SK-N-SH (cell line): ENCODE data around the gene CXCL17. TPM values are rescaled to one million over a fixed set of nuclear protein-coding genes. Genes with fewer than 3 reads are reported as not detected.

ENCODE experiments used
- CTCF ChIA-PET: fragments of 300-600, 350-600 bp; formaldehyde crosslinking; extraction: SDS; loops from one replicate; lab custom pipeline; 2021; lab: Yijun Ruan, JAX
- POLR2A ChIA-PET: fragments of 350-600 bp; sonication (Branson Sonifier 250); formaldehyde crosslinking; extraction: SDS; loops from one replicate; lab custom pipeline; 2020; ENCODE audit warnings: antibody characterized with exemption, inconsistent platforms; lab: Yijun Ruan, JAX
- DNase-seq: peaks from one replicate; pipeline ENCODE4 v3.0.0; 2012
- H2AFZ ChIP-seq: fragments of 200-600 bp; sonication (generic); 2 replicates; pipeline ENCODE4 v1.8.1; 2016; ENCODE audit warnings: antibody characterized with exemption, mild to moderate bottlenecking, low read depth
- H3F3A ChIP-seq: fragments of 200-600 bp; sonication (generic); replicated peaks from 2 replicates; pipeline ENCODE3; 2016; ENCODE audit warnings: antibody characterized with exemption, mild to moderate bottlenecking; ENCODE audit not compliant: insufficient read depth
- H3K27ac ChIP-seq, 2 experiments: fragments of 200-500 bp in 1 of 2; fragments of 200-600 bp in 1 of 2; sonication (Bioruptor generic) in 1 of 2; sonication (generic), shearing (Covaris generic) in 1 of 2; 2 replicates each; pipeline versions ENCODE4 v1.5.1 to v1.6.1; 2014 to 2016; ENCODE audit warnings: low read depth in 2 of 2, inconsistent platforms in 1 of 2, low read length in 1 of 2, mild to moderate bottlenecking in 1 of 2, mixed read lengths in 1 of 2
- H3K27me3 ChIP-seq: fragments of 200-600 bp; sonication (generic), shearing (Covaris generic); 2 replicates; pipeline ENCODE4 v1.6.1; 2016; ENCODE audit warnings: mixed run types; ENCODE audit not compliant: insufficient read depth
- H3K36me3 ChIP-seq, 2 experiments: fragments of 200-500 bp in 1 of 2; fragments of 200-600 bp in 1 of 2; sonication (Bioruptor generic) in 1 of 2; sonication (generic) in 1 of 2; replicated peaks in 1 of 2; 2 replicates each; pipeline versions ENCODE3 to v1.5.1; 2014 to 2016; ENCODE audit warnings: low read length in 1 of 2, mild to moderate bottlenecking in 1 of 2; ENCODE audit not compliant: insufficient read depth in 2 of 2, control insufficient read depth in 1 of 2
- H3K4me1 ChIP-seq, 2 experiments: fragments of 200-500 bp in 1 of 2; fragments of 200-600 bp in 1 of 2; sonication (Bioruptor generic) in 1 of 2; sonication (generic), shearing (Covaris generic) in 1 of 2; 2 replicates each; pipeline versions ENCODE4 v1.5.1 to v1.6.1; 2014 to 2016; ENCODE audit warnings: low read depth in 1 of 2, low read length in 1 of 2, mixed run types in 1 of 2; ENCODE audit not compliant: insufficient read depth in 2 of 2, control insufficient read depth in 1 of 2
- H3K4me2 ChIP-seq: fragments of 200-600 bp; sonication (generic), shearing (Covaris generic); 2 replicates; pipeline ENCODE4 v1.6.1; 2017; ENCODE audit warnings: mixed run types
- H3K4me3 ChIP-seq, 2 experiments: fragments of 200-500 bp in 1 of 2; fragments of 200-600 bp in 1 of 2; sonication (Bioruptor generic) in 1 of 2; sonication (generic), shearing (Covaris generic) in 1 of 2; 2 replicates each; pipeline versions ENCODE4 v1.5.1 to v1.8.1; 2014 to 2016; ENCODE audit warnings: low read depth in 2 of 2, inconsistent platforms in 1 of 2, low read length in 1 of 2, mild to moderate bottlenecking in 1 of 2, mixed read lengths in 1 of 2, moderate library complexity in 1 of 2
- H3K79me2 ChIP-seq: fragments of 200-600 bp; sonication (generic); 2 replicates; pipeline ENCODE4 v1.8.1; 2017; ENCODE audit warnings: mild to moderate bottlenecking; ENCODE audit not compliant: insufficient read depth
- H3K9ac ChIP-seq: fragments of 200-600 bp; sonication (generic); 2 replicates; pipeline ENCODE4 v1.6.1; 2017; ENCODE audit warnings: mixed run types
- H3K9me2 ChIP-seq: fragments of 200-600 bp; sonication (generic); 2 replicates; pipeline ENCODE4 v1.6.1; 2017; ENCODE audit warnings: mixed run types
- H3K9me3 ChIP-seq: fragments of 200-600 bp; sonication (generic); 2 replicates; pipeline ENCODE4 v1.6.1; 2017; ENCODE audit warnings: mixed run types, mild to moderate bottlenecking, moderate library complexity
- H4K20me1 ChIP-seq: fragments of 200-600 bp; sonication (generic); 2 replicates; pipeline ENCODE4 v1.6.1; 2017; ENCODE audit warnings: mild to moderate bottlenecking, mixed run types; ENCODE audit not compliant: insufficient read depth
- CTCF ChIP-seq: fragments of 200-600 bp; sonication (generic); IDR thresholded peaks from 2 replicates; pipeline ENCODE4 v1.6.1; 2017; ENCODE audit warnings: antibody characterized with exemption, mild to moderate bottlenecking, moderate library complexity
- ELF1 ChIP-seq: IDR thresholded peaks from 2 replicates; pipeline ENCODE4 v1.4.0; 2012
- EZH2phosphoT487 ChIP-seq: fragments of 200-600 bp; sonication (generic); IDR thresholded peaks from 2 replicates; pipeline ENCODE4 v1.6.1; 2017; ENCODE audit warnings: low read depth, mixed run types, mild to moderate bottlenecking, antibody characterized with exemption, moderate library complexity, borderline replicate concordance
- FOSL2 ChIP-seq: IDR thresholded peaks from 2 replicates; pipeline ENCODE4 v1.4.0; 2012; ENCODE audit warnings: low read depth, mild to moderate bottlenecking, moderate library complexity, borderline replicate concordance
- GATA2 ChIP-seq: sonication (generic); formaldehyde crosslinking; IDR thresholded peaks from 2 replicates; pipeline ENCODE4 v1.5.0; 2020; ENCODE audit warnings: mild to moderate bottlenecking, missing genetic modification reagents
- IRF3 ChIP-seq: fragments of 150-350 bp; IDR thresholded peaks from 2 replicates; pipeline ENCODE4 v1.6.1; 2016; ENCODE audit warnings: mild to moderate bottlenecking, low read depth, low read length
- MAX ChIP-seq: IDR thresholded peaks from 2 replicates; pipeline ENCODE4 v1.4.0; 2012; ENCODE audit warnings: low read depth
- MEF2A ChIP-seq: IDR thresholded peaks from 2 replicates; pipeline ENCODE4 v1.4.0; 2012; ENCODE audit warnings: low read depth, borderline replicate concordance
- NFIC ChIP-seq: IDR thresholded peaks from 2 replicates; pipeline ENCODE4 v1.4.0; 2012; ENCODE audit warnings: borderline replicate concordance
- RAD21 ChIP-seq: IDR thresholded peaks from 2 replicates; pipeline ENCODE4 v1.6.1; 2012; ENCODE audit warnings: mild to moderate bottlenecking, low read length
- SIN3A ChIP-seq: IDR thresholded peaks from 2 replicates; pipeline ENCODE4 v1.6.1; 2012; ENCODE audit warnings: low read depth, mild to moderate bottlenecking, low read length, moderate library complexity, borderline replicate concordance
- TCF12 ChIP-seq: IDR thresholded peaks from 2 replicates; pipeline ENCODE4 v1.4.0; 2012
- TEAD4 ChIP-seq: IDR thresholded peaks from 2 replicates; pipeline ENCODE4 v1.4.0; 2012; ENCODE audit warnings: mild to moderate bottlenecking, borderline replicate concordance; ENCODE audit not compliant: insufficient read depth
- USF1 ChIP-seq: IDR thresholded peaks from 2 replicates; pipeline ENCODE4 v1.4.0; 2012; ENCODE audit warnings: low read depth, borderline replicate concordance
- WGBS: methylation state at CpG from one replicate; pipeline ENCODE4 v1.1.6; 2017; ENCODE audit warnings: low lambda C conversion rate; 5-methylcytosine and 5-hydroxymethylcytosine counted together
- polyA plus RNA-seq, 3 experiments: library from polyadenylated mRNA; depleted of rRNA; stranded (reverse); fragments of >200 nt; gene quantifications; 2 replicates each; pipeline ENCODE4 v1.2.3, GENCODE V29; 2012

Gene CXCL17
- polyA plus RNA-seq, 1 of the 3 experiments (the other 2 are of a cell fraction), result not detected

- H3K27ac ChIP-seq, result no peak overlapping the region
- H3F3A ChIP-seq, result no peaks in the 10 kb centered on the region
- DNase-seq, result no peak
- no peak for TF ChIP-seq CTCF
- TF ChIP-seq EZH2phosphoT487, result no peak
- TF ChIP-seq IRF3, result no peak
- no peak for TF ChIP-seq MAX
- TF ChIP-seq MEF2A, result no peak
- TF ChIP-seq, all 33 proteins: peak for 0
- 84% methylated on average over 2 of the region's 2 CpGs for WGBS
- Histone ChIP-seq H3K4me3 (no peak overlapping the region), H2AFZ (no peak overlapping the region), H3K4me2 (no peak overlapping the region), H3K4me1 (peaks cover 0 to 4% of the 10 kb centered on the region in 2 experiments; a peak in 2 of 4 replicates), H3K27me3 (no peaks in the 10 kb centered on the region), H3K9me3 (no peaks in the 10 kb centered on the region), H3K9me2 (no peaks in the 10 kb centered on the region), H3K9ac (no peak overlapping the region), H4K20me1 (no peaks in the 10 kb centered on the region), H3K36me3 (no peaks in the 10 kb centered on the region), H3K79me2 (no peaks in the 10 kb centered on the region)
- POLR2A ChIA-PET, result no interaction called here
- CTCF ChIA-PET, result no interaction called here
Observed at GRCh38 chr19:42477933-42478332, 35.2 kb upstream of the CXCL17 start.

GRCh38 chr19:42477117-42477516 is 34.4 kb upstream of the CXCL17 start:
- Histone ChIP-seq H3K9ac (no peak overlapping the region), H3K36me3 (no peaks in the 10 kb centered on the region), H4K20me1 (no peaks in the 10 kb centered on the region), H3K79me2 (no peaks in the 10 kb centered on the region), H3K27ac (no peak overlapping the region), H2AFZ (no peak overlapping the region), H3K4me1 (peaks cover 0 to 4% of the 10 kb centered on the region in 2 experiments; a peak in 2 of 4 replicates), H3K27me3 (no peaks in the 10 kb centered on the region), H3K4me2 (no peak overlapping the region), H3K9me2 (no peaks in the 10 kb centered on the region), H3F3A (no peaks in the 10 kb centered on the region), H3K9me3 (no peaks in the 10 kb centered on the region), H3K4me3 (no peak overlapping the region)
- TF ChIP-seq NFIC (no peak), GATA2 (CRISPR knock-in tag) (no peak), SIN3A (no peak), ELF1 (no peak), TEAD4 (no peak), USF1 (no peak), TCF12 (no peak), RAD21 (no peak), FOSL2 (no peak), CTCF (no peak)
- 72% methylated on average over 2 of the region's 2 CpGs for WGBS
- ChIA-PET CTCF (no interaction called here), POLR2A (no interaction called here)
- DNase-seq, result no peak
